Fibroblast of upper back skin (primary cell): ENCODE data around the gene CXCL6.
A peak's percentile ranks its signal among the peaks of the same experiment; 100 is the strongest.

Experiments
- DNase-seq: peaks from one replicate; pipeline ENCODE4 v3.0.0-alpha.2; 2013

The CXCL6 gene

GRCh38 chr4:73869130-73870055, 32.9 kb downstream of the CXCL6 start, which contains the start of gene CXCL1:
Gene CXCL1 (plus strand): TSS chr4:73869393. CDS start chr4:73869471, 78 bp downstream.
- DNase-seq = no peak

GRCh38 chr4:73870260-73870659, 33.8 kb downstream of the CXCL6 start:
- DNase-seq = no peak

- DNase-seq = no peak
Measured at GRCh38 chr4:73870768-73871167, 34.3 kb downstream of the CXCL6 start.

GRCh38 chr4:73871511-73872310, 35.2 kb downstream of the CXCL6 start:
- no peak for DNase-seq

- no peak for DNase-seq
Measured at GRCh38 chr4:73872316-73873108, 36.0 kb downstream of the CXCL6 start.

GRCh38 chr4:73874386-73874785, 37.9 kb downstream of the CXCL6 start:
- DNase-seq = no peak

GRCh38 chr4:73875401-73875800, 38.9 kb downstream of the CXCL6 start:
- DNase-seq = no peak

GRCh38 chr4:73883306-73883705, 46.8 kb downstream of the CXCL6 start:
- DNase-seq = peak; percentile 94

- DNase-seq = peak; percentile 57
Measured at GRCh38 chr4:73885574-73886267, 49.2 kb downstream of the CXCL6 start.
